Right renal cortex interstitium (tissue), 3 donors: Measurements from ENCODE around the gene PRSS56. TPM values are rescaled to one million over a fixed set of nuclear protein-coding genes. Genes with fewer than 3 reads are reported as not detected.

Source experiments
- DNase-seq, 3 donors: peaks; one replicate each; pipeline ENCODE4 v3.0.0-alpha.2; 2013; ENCODE audit warnings: low read depth in 3 of 3, low spot score in 2 of 3
- polyA plus RNA-seq, 3 donors: library from polyadenylated mRNA; unstranded; fragments of 120-200 nt; gene quantifications; one replicate each; pipeline ENCODE4 v1.2.1, GENCODE V29; 2013; ENCODE audit not compliant: insufficient read length in 3 of 3

Gene PRSS56
- polyA plus RNA-seq, 3 donors, result not detected

GRCh38 chr2:232501331-232501771, 18.8 kb upstream of the PRSS56 start:
- DNase-seq, result no peak

- DNase-seq, result no peak
Measured at GRCh38 chr2:232501794-232502390, 18.3 kb upstream of the PRSS56 start.

GRCh38 chr2:232502511-232502910, 17.7 kb upstream of the PRSS56 start:
- no peak for DNase-seq

- DNase-seq, result no peak
Measured at GRCh38 chr2:232502911-232503808, 17.0 kb upstream of the PRSS56 start.

GRCh38 chr2:232503809-232504323, 16.3 kb upstream of the PRSS56 start:
- no peak for DNase-seq

- no peak for DNase-seq
Measured at GRCh38 chr2:232504438-232504837, 15.8 kb upstream of the PRSS56 start.

- no peak for DNase-seq
Measured at GRCh38 chr2:232505856-232506255, 14.3 kb upstream of the PRSS56 start.

- DNase-seq, result no peak
Measured at GRCh38 chr2:232506709-232507108, 13.5 kb upstream of the PRSS56 start.

- no peak for DNase-seq
Measured at GRCh38 chr2:232508251-232508650, 11.9 kb upstream of the PRSS56 start.

GRCh38 chr2:232511336-232511890, 8.8 kb upstream of the PRSS56 start:
- DNase-seq, result no peak

- DNase-seq, result no peak
Measured at GRCh38 chr2:232512602-232513001, 7.6 kb upstream of the PRSS56 start.

GRCh38 chr2:232513353-232513752, 6.8 kb upstream of the PRSS56 start:
- DNase-seq, result no peak

GRCh38 chr2:232515639-232516038, 4.5 kb upstream of the PRSS56 start:
- no peak for DNase-seq

- DNase-seq, result no peak
Measured at GRCh38 chr2:232516551-232516950, 3.6 kb upstream of the PRSS56 start.

- no peak for DNase-seq
Measured at GRCh38 chr2:232518844-232519243, 1.3 kb upstream of the PRSS56 start.

- DNase-seq, result no peak
Measured at GRCh38 chr2:232520489-232520888, 301 bp downstream of the PRSS56 start.

GRCh38 chr2:232521098-232521497, 910 bp downstream of the PRSS56 start:
- DNase-seq, result no peak

- DNase-seq, result no peak
Measured at GRCh38 chr2:232521959-232522622, 1.9 kb downstream of the PRSS56 start.

- no peak for DNase-seq
Measured at GRCh38 chr2:232522623-232523401, 2.6 kb downstream of the PRSS56 start.

- no peak for DNase-seq
Measured at GRCh38 chr2:232523402-232523681, 3.2 kb downstream of the PRSS56 start.
